ENCODE data around the gene FAM210A.

The FAM210A gene

GRCh38 chr18:13620818-13621445, 105.4 kb downstream of the FAM210A start:
- H3K9me3 ChIP-seq (ENCODE audit: control insufficient read depth, low read length), result no peaks in the 10 kb centered on the region
- H2AFZ ChIP-seq, result no peak overlapping the region
- no peaks in the 10 kb centered on the region for H3K27me3 ChIP-seq (ENCODE audit: control insufficient read depth, insufficient read depth, low read length)
- H3K4me2 ChIP-seq (ENCODE audit: low read length), result no peak overlapping the region
- H3K36me3 ChIP-seq (ENCODE audit: control insufficient read depth, insufficient read depth, low read length), result no peaks in the 10 kb centered on the region
- no peak for TF ChIP-seq CTCF (IDR thresholded peaks at IDR 0.05)
- no peak overlapping the region for H3K27ac ChIP-seq
- H3K9ac ChIP-seq, result no peak overlapping the region
- H3K4me3 ChIP-seq (ENCODE audit: low read depth, low read length), result no peak overlapping the region
- no peaks in the 10 kb centered on the region for H3K4me1 ChIP-seq
- no peaks in the 10 kb centered on the region for H3K79me2 ChIP-seq

- Histone ChIP-seq H3K4me2 (ENCODE audit: low read length) (no peak overlapping the region), H2AFZ (no peak overlapping the region), H3K9me3 (ENCODE audit: control insufficient read depth, low read length) (no peaks in the 10 kb centered on the region), H3K4me1 (no peaks in the 10 kb centered on the region), H3K27me3 (ENCODE audit: control insufficient read depth, insufficient read depth, low read length) (no peaks in the 10 kb centered on the region), H3K36me3 (ENCODE audit: control insufficient read depth, insufficient read depth, low read length) (no peaks in the 10 kb centered on the region), H3K79me2 (no peaks in the 10 kb centered on the region), H3K9ac (no peak overlapping the region), H3K27ac (no peak overlapping the region), H3K4me3 (ENCODE audit: low read depth, low read length) (no peak overlapping the region)
- no peak for TF ChIP-seq CTCF (IDR thresholded peaks at IDR 0.05)
Observed at GRCh38 chr18:13620206-13620672, 106.1 kb downstream of the FAM210A start.

GRCh38 chr18:13619505-13620205, 106.7 kb downstream of the FAM210A start:
- H3K9ac ChIP-seq, result no peak overlapping the region

GRCh38 chr18:13618760-13619438, 107.5 kb downstream of the FAM210A start:
- no peaks in the 10 kb centered on the region for H3K4me1 ChIP-seq
- H3K36me3 ChIP-seq (ENCODE audit: control insufficient read depth, insufficient read depth, low read length), result no peaks in the 10 kb centered on the region
- no peak overlapping the region for H3K9ac ChIP-seq
- H3K4me3 ChIP-seq (ENCODE audit: low read depth, low read length), result no peak overlapping the region
- no peak overlapping the region for H3K27ac ChIP-seq
- no peak for TF ChIP-seq CTCF (IDR thresholded peaks at IDR 0.05)
- no peak overlapping the region for H3K4me2 ChIP-seq (ENCODE audit: low read length)
- H2AFZ ChIP-seq, result no peak overlapping the region
- H3K9me3 ChIP-seq (ENCODE audit: control insufficient read depth, low read length), result no peaks in the 10 kb centered on the region
- no peaks in the 10 kb centered on the region for H3K79me2 ChIP-seq
- H3K27me3 ChIP-seq (ENCODE audit: control insufficient read depth, insufficient read depth, low read length), result no peaks in the 10 kb centered on the region

More at GRCh38 chr18:13619505-13620205, 106.7 kb downstream of the FAM210A start:
- Histone ChIP-seq H3K4me3 (ENCODE audit: low read depth, low read length) (no peak overlapping the region), H3K4me1 (no peaks in the 10 kb centered on the region), H3K4me2 (ENCODE audit: low read length) (no peak overlapping the region), H2AFZ (no peak overlapping the region), H3K27ac (no peak overlapping the region), H3K9me3 (ENCODE audit: control insufficient read depth, low read length) (no peaks in the 10 kb centered on the region), H3K79me2 (no peaks in the 10 kb centered on the region), H3K27me3 (ENCODE audit: control insufficient read depth, insufficient read depth, low read length) (no peaks in the 10 kb centered on the region), H3K36me3 (ENCODE audit: control insufficient read depth, insufficient read depth, low read length) (no peaks in the 10 kb centered on the region)
- no peak for TF ChIP-seq CTCF (IDR thresholded peaks at IDR 0.05)
